Central memory CD8-positive, alpha-beta T cell (primary cell): Measurements from ENCODE around the gene ARHGEF7.

ENCODE experiments used
- ATAC-seq: fragments of 150-1000 bp; cut with Tn5 transposase; replicated peaks from 2 replicates; pipeline ENCODE4 v1.10.0; 2022; ENCODE audit warnings: mild to moderate bottlenecking, moderate FRiP score, moderate number of reproducible peaks; ENCODE audit not compliant: poor library complexity, severe bottlenecking; ENCODE audit errors: extremely low read depth
- DNase-seq, 2 donors: peaks; one replicate each; pipeline ENCODE4 v3.0.0; 2021; ENCODE audit warnings: low spot score in 2 of 2
- H3K27ac Mint-ChIP-seq: one replicate; pipeline ENCODE4 v1.8.0; 2022; ENCODE audit warnings: low read depth, mild to moderate bottlenecking, moderate library complexity, mixed read lengths
- H3K27me3 Mint-ChIP-seq: one replicate; pipeline ENCODE4 v1.8.0; 2022; ENCODE audit warnings: mixed read lengths
- H3K36me3 Mint-ChIP-seq: one replicate; pipeline ENCODE4 v1.8.0; 2022; ENCODE audit warnings: mild to moderate bottlenecking, moderate library complexity, mixed read lengths; ENCODE audit not compliant: insufficient read depth
- H3K4me1 Mint-ChIP-seq: one replicate; pipeline ENCODE4 v1.8.0; 2022; ENCODE audit warnings: mixed read lengths
- H3K4me3 Mint-ChIP-seq: one replicate; pipeline ENCODE4 v1.8.0; 2022; ENCODE audit warnings: mild to moderate bottlenecking, moderate library complexity, mixed read lengths
- H3K9me3 Mint-ChIP-seq: one replicate; pipeline ENCODE4 v1.8.0; 2022; ENCODE audit warnings: mixed read lengths

Gene ARHGEF7

DNA sequence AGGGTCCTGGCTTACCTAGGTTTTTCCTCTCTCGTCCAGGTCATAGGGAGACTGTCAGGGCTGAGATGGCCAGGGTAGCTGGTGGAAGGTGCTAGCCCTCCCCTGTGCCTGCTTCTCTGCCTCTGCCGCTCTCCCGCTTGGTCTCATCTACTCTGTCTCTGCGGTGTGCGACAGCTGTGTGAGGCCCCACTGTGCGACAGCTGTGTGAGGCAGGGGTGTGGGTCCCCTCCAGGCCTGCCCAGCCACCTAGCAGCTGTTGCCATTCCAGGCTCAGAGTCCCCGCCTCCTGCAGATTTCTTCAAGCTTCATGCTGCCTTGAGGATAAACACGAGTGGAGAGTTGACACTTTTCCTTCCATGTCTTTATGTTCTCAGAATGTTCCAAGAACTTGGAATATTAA lies 53.0 kb downstream of the ARHGEF7 start:
- Mint-ChIP-seq H3K27ac (no peak overlapping the region), H3K9me3 (no peaks in the 10 kb centered on the region), H3K4me3 (no peak overlapping the region), H3K4me1 (peaks cover 57% of the 10 kb centered on the region), H3K27me3 (no peaks in the 10 kb centered on the region), H3K36me3 (peaks cover 3% of the 10 kb centered on the region)
- ATAC-seq (no peak), DNase-seq (no peak)

DNA sequence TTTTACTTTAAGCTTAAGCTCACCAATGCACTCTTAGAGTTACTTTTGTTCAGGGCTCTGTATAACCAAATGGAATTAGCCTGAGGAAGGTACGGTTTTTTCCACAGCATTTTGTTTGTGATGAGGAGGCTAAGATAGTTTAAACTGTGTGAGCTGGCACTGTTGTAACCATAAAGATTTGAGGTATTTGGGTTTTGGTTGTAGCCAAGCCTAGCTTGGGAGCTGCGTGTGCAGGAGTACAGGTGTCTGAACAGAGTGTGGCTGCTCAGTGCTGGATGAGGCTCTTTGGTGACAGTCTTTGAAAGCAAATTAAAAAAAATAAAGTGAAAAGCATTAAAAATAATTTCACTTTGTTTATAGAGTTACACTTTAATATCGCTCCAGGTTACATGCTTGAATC lies 56.0 kb downstream of the ARHGEF7 start:
- no peak for ATAC-seq
- H3K27ac Mint-ChIP-seq = no peak overlapping the region
- H3K36me3 Mint-ChIP-seq = peaks cover 5% of the 10 kb centered on the region
- peaks cover 60% of the 10 kb centered on the region for H3K4me1 Mint-ChIP-seq
- no peaks in the 10 kb centered on the region for H3K9me3 Mint-ChIP-seq
- DNase-seq = no peak
- H3K27me3 Mint-ChIP-seq = no peaks in the 10 kb centered on the region
- no peak overlapping the region for H3K4me3 Mint-ChIP-seq

DNA sequence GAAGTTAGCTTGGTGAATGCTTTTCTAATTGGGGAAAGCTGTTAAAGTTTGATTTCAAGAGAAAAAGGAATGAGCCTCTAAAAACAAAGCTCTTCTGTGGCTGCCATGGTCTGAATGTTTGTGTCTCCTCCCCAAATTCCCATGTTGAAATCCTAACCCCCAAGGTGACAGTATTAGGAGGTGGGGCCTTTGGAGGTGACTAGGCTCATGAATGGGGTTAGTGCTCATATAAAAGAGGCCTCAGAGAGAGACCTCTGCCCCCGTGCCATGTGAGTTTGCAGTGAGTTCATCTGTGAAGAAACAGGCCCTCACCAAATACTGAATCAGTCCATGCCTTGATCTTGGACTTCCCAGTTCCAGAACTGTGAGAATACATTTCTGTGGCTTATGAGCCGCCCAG lies 56.5 kb downstream of the ARHGEF7 start:
- H3K36me3 Mint-ChIP-seq = peaks cover 5% of the 10 kb centered on the region
- peaks cover 60% of the 10 kb centered on the region for H3K4me1 Mint-ChIP-seq
- H3K27ac Mint-ChIP-seq = no peak overlapping the region
- H3K9me3 Mint-ChIP-seq = no peaks in the 10 kb centered on the region
- no peaks in the 10 kb centered on the region for H3K27me3 Mint-ChIP-seq
- no peak overlapping the region for H3K4me3 Mint-ChIP-seq
- no peak for ATAC-seq
- no peak for DNase-seq

DNA sequence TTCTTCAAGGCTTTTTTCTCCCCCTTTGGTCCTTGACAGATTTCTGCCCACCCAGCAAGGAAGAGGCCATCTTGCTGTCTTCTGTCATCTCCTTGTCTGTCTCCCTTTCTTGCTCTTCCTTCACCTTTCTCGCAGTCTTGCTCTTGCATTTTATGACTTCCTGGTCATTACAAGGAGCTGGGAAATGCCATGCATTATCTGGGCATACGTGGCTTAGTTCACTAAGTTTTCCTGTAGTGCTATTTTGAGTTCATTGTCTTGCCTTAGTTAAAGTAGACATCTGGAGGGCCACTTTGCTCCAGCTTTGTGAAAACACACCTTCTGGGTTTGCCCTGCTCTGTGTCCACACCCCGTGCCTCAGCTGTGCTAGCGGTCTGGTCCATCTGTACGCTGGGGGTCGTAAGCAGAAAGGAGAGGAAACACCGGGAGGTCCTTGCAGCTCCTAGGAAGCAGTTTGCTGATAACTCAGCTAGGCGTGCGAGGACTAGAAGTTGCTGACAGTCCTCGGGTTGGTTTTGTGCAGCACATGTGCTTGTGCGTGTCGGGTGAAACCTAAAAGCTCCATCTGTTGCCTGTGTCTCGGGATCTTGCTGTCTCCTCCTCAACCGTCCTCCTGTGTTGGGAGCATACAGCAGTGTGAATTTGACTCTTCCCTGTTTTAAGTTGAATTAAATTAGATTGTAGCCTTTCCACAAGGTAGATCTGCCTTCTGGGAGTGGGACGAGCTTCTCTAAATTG lies 59.4 kb downstream of the ARHGEF7 start:
- Mint-ChIP-seq H3K4me3 (no peak overlapping the region), H3K27me3 (no peaks in the 10 kb centered on the region), H3K36me3 (peaks cover 9% of the 10 kb centered on the region), H3K9me3 (no peaks in the 10 kb centered on the region), H3K27ac (no peak overlapping the region), H3K4me1 (peaks cover 69% of the 10 kb centered on the region)
- ATAC-seq (no peak), DNase-seq (no peak)

DNA sequence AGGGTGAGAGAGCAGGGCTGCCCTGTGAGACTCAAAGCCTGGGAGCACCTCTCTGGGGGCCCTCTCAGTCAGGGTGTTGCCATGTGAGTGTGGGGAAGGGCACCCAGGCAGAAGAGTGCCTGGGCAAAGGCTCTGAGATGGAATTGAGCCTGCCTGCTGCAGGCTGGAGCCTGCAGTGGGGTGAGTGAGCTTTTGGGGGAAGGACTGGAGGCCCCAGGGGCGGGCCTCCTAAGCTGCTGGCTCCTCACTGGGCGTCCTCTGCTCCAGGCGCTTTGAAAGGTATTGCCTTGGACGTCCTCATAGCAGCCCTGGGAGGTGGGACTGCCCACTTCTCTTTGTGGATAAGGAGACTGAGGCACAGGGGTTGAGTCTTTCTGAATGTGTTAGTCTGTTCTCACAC lies 60.3 kb downstream of the ARHGEF7 start:
- no peak overlapping the region for H3K4me3 Mint-ChIP-seq
- peak overlapping the region; percentile 38 for H3K27ac Mint-ChIP-seq
- H3K4me1 Mint-ChIP-seq = peaks cover 73% of the 10 kb centered on the region
- no peaks in the 10 kb centered on the region for H3K27me3 Mint-ChIP-seq
- H3K9me3 Mint-ChIP-seq = no peaks in the 10 kb centered on the region
- ATAC-seq (no peak), DNase-seq (no peak)
- peaks cover 9% of the 10 kb centered on the region for H3K36me3 Mint-ChIP-seq

DNA sequence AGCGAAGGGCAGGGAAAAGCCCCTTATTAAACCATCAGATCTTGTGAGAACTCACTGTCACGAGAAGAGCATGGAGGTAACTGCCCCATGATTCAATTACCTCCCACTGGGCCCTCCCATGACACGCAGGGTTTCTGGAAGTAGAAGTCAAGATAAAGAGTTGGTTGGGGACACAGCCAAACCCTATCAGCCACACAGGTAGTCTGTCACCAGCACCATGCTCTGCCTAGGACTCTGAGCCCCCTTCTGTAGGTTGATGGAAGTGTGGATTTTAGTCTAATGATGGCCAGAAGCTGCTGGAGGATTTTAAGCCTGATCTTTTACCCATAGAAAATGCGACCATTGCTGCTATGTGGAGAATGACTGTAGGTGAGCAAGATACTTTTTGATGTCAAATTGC lies 60.8 kb downstream of the ARHGEF7 start:
- no peak for ATAC-seq
- Mint-ChIP-seq H3K9me3 (no peaks in the 10 kb centered on the region), H3K27me3 (no peaks in the 10 kb centered on the region), H3K36me3 (peaks cover 9% of the 10 kb centered on the region), H3K4me3 (no peak overlapping the region), H3K4me1 (peaks cover 74% of the 10 kb centered on the region), H3K27ac (peak overlapping the region; percentile 79)
- DNase-seq = no peak

DNA sequence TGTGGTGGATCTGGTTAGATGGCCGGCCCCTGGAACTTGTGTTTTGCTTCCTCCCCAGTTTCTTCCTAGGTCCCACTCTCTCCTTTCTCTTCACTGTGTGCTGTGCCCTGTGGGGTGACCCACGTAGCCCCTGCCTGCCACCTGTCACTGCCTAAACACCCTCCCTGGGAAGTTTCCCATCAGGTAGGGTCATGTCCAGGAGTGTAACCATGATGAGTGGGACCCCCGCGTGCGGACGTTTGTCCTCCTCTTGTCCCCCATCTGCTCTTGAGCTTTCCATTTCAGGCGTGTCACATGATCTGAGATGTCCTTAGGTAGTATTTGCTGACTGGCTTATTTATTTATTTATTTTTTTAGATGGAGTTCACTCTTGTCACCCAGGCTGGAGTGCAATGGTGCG lies 61.3 kb downstream of the ARHGEF7 start:
- no peak overlapping the region for H3K4me3 Mint-ChIP-seq
- no peak for ATAC-seq
- no peak for DNase-seq
- H3K36me3 Mint-ChIP-seq = peaks cover 8% of the 10 kb centered on the region
- peak overlapping the region; percentile 79 for H3K27ac Mint-ChIP-seq
- H3K4me1 Mint-ChIP-seq = peaks cover 74% of the 10 kb centered on the region
- no peaks in the 10 kb centered on the region for H3K9me3 Mint-ChIP-seq
- no peaks in the 10 kb centered on the region for H3K27me3 Mint-ChIP-seq

DNA sequence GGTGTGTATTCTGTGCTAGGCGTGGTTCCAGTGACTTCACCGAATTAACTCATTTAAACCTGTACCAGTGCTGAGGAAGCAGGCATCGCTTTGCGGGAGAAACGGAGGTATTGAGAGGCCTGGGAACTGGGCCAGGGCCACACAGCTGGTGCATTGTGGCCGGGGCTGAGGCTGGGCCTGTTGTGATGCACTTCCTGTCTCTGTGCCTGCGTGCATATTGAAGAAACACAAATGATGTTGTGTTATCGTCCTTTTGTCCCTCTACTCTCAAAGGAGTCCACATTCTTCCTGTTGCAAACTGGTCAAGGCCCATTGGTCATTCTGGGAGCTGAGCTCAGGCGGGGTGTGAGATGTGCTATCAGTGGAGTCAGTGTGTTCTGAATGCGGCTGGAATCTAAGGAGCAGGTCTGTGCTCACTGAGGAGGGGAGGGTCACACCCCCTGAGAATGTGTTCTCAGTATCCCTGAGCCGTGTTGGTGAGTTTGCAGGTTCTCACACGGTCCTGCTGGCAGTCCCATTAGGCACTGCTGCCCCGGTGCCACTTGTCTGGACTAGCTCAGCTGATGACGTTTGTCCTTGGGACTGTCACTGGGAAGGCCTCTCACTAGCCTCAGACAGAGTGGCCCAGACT lies 62.1 kb downstream of the ARHGEF7 start:
- Mint-ChIP-seq H3K27me3 (no peaks in the 10 kb centered on the region), H3K27ac (peak overlapping the region; percentile 79), H3K9me3 (no peaks in the 10 kb centered on the region), H3K4me1 (peaks cover 71% of the 10 kb centered on the region), H3K4me3 (peak overlapping the region; percentile 32), H3K36me3 (peaks cover 7% of the 10 kb centered on the region)
- no peak for DNase-seq
- peak; percentile 70 for ATAC-seq

DNA sequence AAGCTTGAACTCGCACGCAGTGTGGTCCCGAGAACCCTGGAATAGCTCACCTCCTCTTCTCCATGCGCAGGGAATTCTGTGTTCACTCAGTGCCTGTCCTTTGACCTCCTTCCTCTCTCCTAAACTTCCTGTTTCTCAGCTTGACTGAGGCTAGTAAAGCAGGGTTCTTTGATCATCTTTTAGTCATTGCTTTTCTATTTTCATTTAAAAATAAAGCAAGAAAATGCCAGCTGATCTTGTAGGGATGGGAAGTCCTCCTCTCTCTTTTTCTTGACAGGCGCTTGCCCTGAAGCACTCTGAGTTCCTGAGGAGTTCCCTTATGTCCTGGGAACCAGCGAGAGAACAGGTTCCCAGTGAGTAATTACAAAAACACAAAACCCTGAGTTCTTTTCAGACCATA lies 62.8 kb downstream of the ARHGEF7 start:
- Mint-ChIP-seq H3K27ac (peak overlapping the region; percentile 79), H3K27me3 (no peaks in the 10 kb centered on the region), H3K4me3 (no peak overlapping the region), H3K4me1 (peaks cover 74% of the 10 kb centered on the region), H3K9me3 (no peaks in the 10 kb centered on the region), H3K36me3 (peaks cover 7% of the 10 kb centered on the region)
- DNase-seq (no peak), ATAC-seq (no peak)

DNA sequence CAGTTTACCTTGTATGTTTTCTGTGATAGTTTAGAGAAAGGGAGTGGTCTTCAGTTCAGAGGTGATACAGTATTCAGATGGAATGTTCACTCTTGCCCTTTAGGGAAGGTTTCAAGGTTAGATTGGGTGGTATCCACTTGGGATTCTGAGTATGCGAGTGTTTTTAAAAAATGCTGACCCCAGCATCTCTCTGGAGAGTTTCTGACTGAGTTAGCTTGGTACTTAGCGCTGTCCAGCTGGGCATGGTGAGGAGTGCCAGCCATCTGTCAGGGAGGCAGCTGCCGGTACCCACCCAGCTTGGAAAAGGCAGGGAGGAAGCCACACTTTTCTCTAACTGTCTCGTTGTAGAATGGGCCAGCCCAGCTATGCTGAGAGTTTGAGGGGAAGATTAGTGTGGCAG lies 63.3 kb downstream of the ARHGEF7 start:
- ATAC-seq = no peak
- H3K36me3 Mint-ChIP-seq = peaks cover 7% of the 10 kb centered on the region
- no peak overlapping the region for H3K4me3 Mint-ChIP-seq
- no peaks in the 10 kb centered on the region for H3K27me3 Mint-ChIP-seq
- DNase-seq = no peak
- peaks cover 79% of the 10 kb centered on the region for H3K4me1 Mint-ChIP-seq
- peak overlapping the region; percentile 79 for H3K27ac Mint-ChIP-seq
- no peaks in the 10 kb centered on the region for H3K9me3 Mint-ChIP-seq

DNA sequence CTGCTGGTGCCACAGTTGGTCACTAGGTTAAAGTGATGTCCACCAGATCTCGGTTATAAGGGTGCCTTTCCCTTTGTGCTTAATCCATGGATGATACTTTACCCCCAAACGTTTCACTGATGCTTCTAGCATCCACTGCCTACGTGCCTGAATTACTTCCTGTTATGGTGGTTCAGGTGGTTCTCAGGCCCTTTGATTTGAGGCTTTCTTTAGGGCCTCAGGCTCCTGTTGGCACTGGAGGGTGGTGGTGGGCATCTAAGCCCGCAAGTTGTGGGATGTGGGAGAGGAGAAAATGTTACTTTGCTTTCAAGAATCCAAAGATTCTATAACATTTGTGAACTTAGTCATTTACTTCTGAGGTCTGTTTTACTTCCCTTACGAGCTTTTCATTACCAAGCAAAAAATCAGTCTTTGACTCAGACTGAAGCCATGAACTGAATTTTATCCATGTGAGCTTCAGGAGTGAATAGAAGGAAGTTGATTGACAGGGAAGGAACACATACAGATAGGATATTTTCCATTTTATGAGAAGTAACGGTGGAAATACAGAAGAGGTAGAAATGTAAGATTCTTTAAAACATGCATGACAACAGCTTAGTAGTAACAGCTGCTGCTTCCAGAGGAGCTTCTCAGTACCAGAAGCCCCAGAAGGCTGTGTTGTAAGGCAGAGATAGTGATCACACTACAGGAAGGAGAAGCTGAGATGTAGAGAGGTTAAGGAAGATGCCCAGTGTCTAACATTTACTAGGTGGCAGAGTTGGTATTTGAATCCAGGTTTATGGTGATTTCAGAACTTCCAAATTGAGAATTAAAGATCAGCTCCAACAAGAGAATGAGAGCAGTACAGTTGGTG lies 65.0 kb downstream of the ARHGEF7 start:
- Mint-ChIP-seq H3K36me3 (peaks cover 7% of the 10 kb centered on the region), H3K9me3 (no peaks in the 10 kb centered on the region), H3K4me1 (peaks cover 87% of the 10 kb centered on the region), H3K4me3 (no peak overlapping the region), H3K27ac (no peak overlapping the region), H3K27me3 (no peaks in the 10 kb centered on the region)
- ATAC-seq (no peak), DNase-seq (no peak)

DNA sequence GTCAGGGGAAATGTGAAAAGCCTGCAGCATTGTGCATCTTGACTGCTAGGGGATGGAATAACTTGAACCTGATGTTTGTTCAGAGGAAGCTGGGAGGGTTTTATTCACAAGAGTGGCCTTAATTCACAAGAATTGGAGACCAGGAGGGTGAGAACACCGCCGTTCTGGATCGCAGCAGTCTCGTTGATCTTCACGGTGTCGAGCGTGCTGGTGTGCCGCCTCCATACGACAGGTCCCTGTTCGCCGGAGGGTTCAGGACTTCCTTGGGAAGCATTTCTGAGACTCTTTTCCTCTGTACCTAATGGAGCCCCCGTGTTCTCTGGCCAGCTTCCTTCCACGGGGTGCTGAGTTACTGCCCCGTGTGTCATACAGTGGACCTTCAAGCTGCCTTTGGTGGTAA lies 66.9 kb downstream of the ARHGEF7 start:
- peaks cover 86% of the 10 kb centered on the region for H3K4me1 Mint-ChIP-seq
- DNase-seq (no peak), ATAC-seq (no peak)
- H3K27ac Mint-ChIP-seq = no peak overlapping the region
- H3K36me3 Mint-ChIP-seq = peaks cover 8% of the 10 kb centered on the region
- H3K9me3 Mint-ChIP-seq = no peaks in the 10 kb centered on the region
- H3K4me3 Mint-ChIP-seq = no peak overlapping the region
- H3K27me3 Mint-ChIP-seq = no peaks in the 10 kb centered on the region
